Activated CD8-positive, alpha-beta memory T cell treated with anti-CD3 and anti-CD28 coated beads, Interleukin-2, amount 10 ng/mL, durations not matched to agents 7 days and 5 days (primary cell): Measurements from ENCODE around the gene UBE2K. TPM values are rescaled to one million over a fixed set of nuclear protein-coding genes. Genes with fewer than 3 reads are reported as not detected.
"Not testable (repeated sequence)": the region's sequence is repeated elsewhere in the genome, so short reads cannot be mapped to it uniquely, and the experiment has no call there.

Experiments used
- ATAC-seq: fragments of 150-1000 bp; cut with Tn5 transposase; one replicate; pipeline ENCODE4 v1.10.0; 2021; ENCODE audit warnings: moderate library complexity
- CTCF ChIA-PET: fragments of 350-600 bp; sonication (Branson Sonifier 250); formaldehyde crosslinking; loops from one replicate; lab custom pipeline; 2021; ENCODE audit warnings: antibody characterized with exemption; lab: Charles Lee
- DNase-seq: peaks from one replicate; pipeline ENCODE4 v3.0.0-alpha.2; 2020
- H3K27ac Mint-ChIP-seq: one replicate; pipeline ENCODE4 v1.8.0; 2021; ENCODE audit warnings: mild to moderate bottlenecking, mixed read lengths
- H3K27me3 Mint-ChIP-seq: one replicate; pipeline ENCODE4 v1.8.0; 2021; ENCODE audit warnings: mixed read lengths
- H3K36me3 Mint-ChIP-seq: one replicate; pipeline ENCODE4 v1.8.0; 2021; ENCODE audit warnings: mild to moderate bottlenecking, mixed read lengths
- H3K4me1 Mint-ChIP-seq: one replicate; pipeline ENCODE4 v1.8.0; 2021; ENCODE audit warnings: mixed read lengths
- H3K4me3 Mint-ChIP-seq: one replicate; pipeline ENCODE4 v1.8.0; 2021; ENCODE audit warnings: mild to moderate bottlenecking, moderate library complexity, mixed read lengths
- H3K9me3 Mint-ChIP-seq: one replicate; pipeline ENCODE4 v1.8.0; 2022; ENCODE audit warnings: low read depth, mixed read lengths
- total RNA-seq, 2 experiments: library from RNA; stranded (reverse); gene quantifications; one replicate each; pipeline ENCODE4 v1.2.3, GENCODE V29; 2021

Gene UBE2K, protein sequence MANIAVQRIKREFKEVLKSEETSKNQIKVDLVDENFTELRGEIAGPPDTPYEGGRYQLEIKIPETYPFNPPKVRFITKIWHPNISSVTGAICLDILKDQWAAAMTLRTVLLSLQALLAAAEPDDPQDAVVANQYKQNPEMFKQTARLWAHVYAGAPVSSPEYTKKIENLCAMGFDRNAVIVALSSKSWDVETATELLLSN
- 10 to 100 TPM; 75.4 to 90.4 TPM for total RNA-seq

DNA sequence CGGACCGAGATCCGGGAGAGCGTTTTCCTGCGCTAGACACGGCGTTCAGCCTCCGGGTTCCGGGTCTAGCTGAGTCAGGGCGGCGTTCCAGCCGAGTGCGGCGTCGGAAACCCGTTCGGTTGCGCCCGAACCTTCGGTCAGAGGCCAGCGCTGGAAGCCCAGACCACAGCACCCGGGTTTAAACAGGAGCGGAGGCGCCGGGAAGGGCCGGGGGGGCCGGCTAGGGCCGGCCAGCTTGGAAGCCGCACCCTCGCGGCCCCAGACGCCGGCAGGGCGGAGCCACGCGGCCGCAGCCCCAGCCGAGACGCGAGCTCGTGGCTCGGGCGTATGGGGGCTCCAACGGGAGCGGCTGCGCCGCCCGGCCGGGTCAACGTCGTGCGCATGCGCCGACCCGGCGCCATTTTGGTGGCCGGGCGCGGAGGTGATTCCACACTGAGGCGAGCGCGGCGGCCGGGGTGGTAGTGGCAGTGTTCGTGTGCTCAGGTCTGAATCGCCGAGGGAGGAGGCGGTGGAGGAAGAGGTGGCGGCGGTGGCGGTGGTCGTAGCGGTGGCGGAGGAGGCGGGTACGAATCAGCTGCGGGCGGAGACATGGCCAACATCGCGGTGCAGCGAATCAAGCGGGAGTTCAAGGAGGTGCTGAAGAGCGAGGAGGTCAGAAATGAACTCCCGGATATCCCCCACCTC lies at the start of gene UBE2K:
Gene UBE2K, plus strand, starts transcription at position 397 of the 684 bp plus-strand sequence. Its CDS starts 192 bp downstream, at position 589.
- Mint-ChIP-seq H3K27me3 (no peaks in the 10 kb centered on the region), H3K4me1 (peaks cover 25% of the 10 kb centered on the region), H3K4me3 (peak within 1 kb of the TSS; percentile 94), H3K9me3 (no peaks in the 10 kb centered on the region), H3K27ac (peak within 1 kb of the TSS; percentile 96), H3K36me3 (peaks cover 16% of the 10 kb centered on the region)
- CTCF ChIA-PET = interaction anchor here (1.3 to 3.6 kb wide), 6 partner anchors 35 to 619 kb away, joined by 3 to 17 read pairs (median 6); partner anchors contain the start of gene SMIM14
- ATAC-seq (peak; percentile 90), DNase-seq (peak; percentile 91)

DNA sequence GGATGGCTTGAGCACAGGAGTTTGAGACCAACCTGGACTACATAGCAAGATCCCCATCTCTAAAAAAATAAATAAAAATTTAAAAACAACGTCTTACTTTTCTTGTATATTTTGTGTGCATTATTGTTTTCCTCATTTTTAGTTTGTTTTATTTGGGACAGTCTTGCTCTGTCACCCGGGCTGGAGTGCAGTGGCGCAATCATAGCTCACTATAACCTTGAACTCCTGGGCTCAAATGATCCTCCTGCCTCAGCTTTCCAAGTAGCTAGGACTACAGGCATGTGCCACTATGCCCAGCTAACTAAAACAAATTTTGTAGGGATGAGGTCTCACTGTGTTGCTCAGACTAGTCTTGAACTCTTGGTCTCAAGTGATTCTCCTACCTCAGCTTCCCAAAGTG lies 49.7 kb upstream of the UBE2K start:
- H3K4me3 Mint-ChIP-seq = no peak overlapping the region
- no peaks in the 10 kb centered on the region for H3K27me3 Mint-ChIP-seq
- ATAC-seq = no peak
- no peaks in the 10 kb centered on the region for H3K4me1 Mint-ChIP-seq
- H3K9me3 Mint-ChIP-seq = no peaks in the 10 kb centered on the region
- CTCF ChIA-PET = interaction anchor here (2.0 kb wide), 1 partner anchor 10 kb away, joined by 6 read pairs; the partner anchor contains the start of gene SMIM14
- no peaks in the 10 kb centered on the region for H3K36me3 Mint-ChIP-seq
- no peak overlapping the region for H3K27ac Mint-ChIP-seq
- no peak for DNase-seq

GRCh38 chr4:39648827-39649558 lies 48.9 kb upstream of the UBE2K start:
- Mint-ChIP-seq H3K36me3 (no peaks in the 10 kb centered on the region), H3K27me3 (peaks cover 2% of the 10 kb centered on the region), H3K27ac (no peak overlapping the region), H3K9me3 (no peaks in the 10 kb centered on the region), H3K4me3 (no peak overlapping the region), H3K4me1 (no peaks in the 10 kb centered on the region)
- DNase-seq (no peak), ATAC-seq (no peak)
- CTCF ChIA-PET = interaction anchor here (0.6 to 2.0 kb wide), 2 partner anchors 9 to 11 kb away, joined by 3 to 6 read pairs; partner anchors contain the start of gene SMIM14

DNA sequence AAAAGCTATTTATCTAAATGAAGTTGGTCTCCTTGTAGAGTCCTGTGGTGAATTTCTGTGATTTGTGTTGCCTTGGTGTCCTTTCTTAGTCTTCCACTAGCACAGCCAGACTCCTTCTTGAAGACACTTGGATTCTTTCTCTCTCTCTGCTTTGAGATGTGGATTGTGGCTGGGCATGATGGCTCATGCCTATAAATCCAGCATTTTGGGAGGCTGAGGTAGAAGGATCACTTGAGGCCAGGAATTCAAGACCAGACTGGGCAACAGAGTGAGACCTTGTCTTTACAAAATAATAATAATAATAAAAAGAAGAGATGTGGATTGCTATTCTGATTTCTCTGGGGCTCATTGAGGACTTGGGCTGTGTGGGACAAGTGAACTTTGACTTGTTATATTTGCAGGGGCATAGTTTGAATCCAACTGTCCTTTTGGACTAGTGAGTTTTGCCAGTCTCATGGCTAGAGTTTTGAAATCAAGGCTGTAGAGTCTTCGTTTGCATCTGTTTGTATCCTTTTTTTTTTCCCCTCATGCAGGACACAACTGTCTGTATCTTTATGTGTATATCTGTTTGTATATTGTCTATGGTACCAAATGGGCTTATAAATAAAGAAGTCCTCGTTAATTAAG lies 48.2 kb upstream of the UBE2K start:
- CTCF ChIA-PET = interaction anchor here (2.0 kb wide), 1 partner anchor 11 kb away, joined by 6 read pairs; the partner anchor contains the start of gene SMIM14
- DNase-seq (no peak), ATAC-seq (no peak)
- H3K9me3 Mint-ChIP-seq = no peaks in the 10 kb centered on the region
- H3K4me3 Mint-ChIP-seq = no peak overlapping the region
- no peak overlapping the region for H3K27ac Mint-ChIP-seq
- H3K36me3 Mint-ChIP-seq = no peaks in the 10 kb centered on the region
- no peaks in the 10 kb centered on the region for H3K4me1 Mint-ChIP-seq
- H3K27me3 Mint-ChIP-seq = peaks cover 2% of the 10 kb centered on the region

GRCh38 chr4:39651586-39651985 lies 46.4 kb upstream of the UBE2K start:
- H3K27ac Mint-ChIP-seq, H3K27me3 Mint-ChIP-seq, H3K9me3 Mint-ChIP-seq, CTCF ChIA-PET, DNase-seq, H3K4me3 Mint-ChIP-seq, ATAC-seq, H3K4me1 Mint-ChIP-seq, H3K36me3 Mint-ChIP-seq: not testable (repeated sequence)

DNA sequence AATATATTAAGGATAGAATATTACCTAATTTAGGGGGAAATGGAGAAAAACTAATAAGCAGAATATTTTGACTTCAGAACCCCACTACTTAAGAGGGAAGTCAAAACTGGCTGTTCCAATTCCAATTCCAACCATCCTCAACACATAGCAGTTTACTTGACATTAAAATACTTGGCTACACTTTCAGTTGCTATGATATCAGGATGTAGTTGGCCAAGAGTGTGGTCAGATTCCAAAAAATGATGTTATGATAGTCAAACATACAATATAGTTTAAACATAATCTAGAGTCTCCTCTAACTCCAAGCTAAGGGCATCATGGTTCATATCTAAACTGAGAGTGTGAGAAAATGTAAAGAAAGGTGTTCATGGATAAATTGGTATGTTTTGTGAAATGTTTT lies 42.7 kb upstream of the UBE2K start:
- no peak overlapping the region for H3K27ac Mint-ChIP-seq
- no peak for ATAC-seq
- DNase-seq = no peak
- no peak overlapping the region for H3K4me3 Mint-ChIP-seq
- H3K4me1 Mint-ChIP-seq = peaks cover 20% of the 10 kb centered on the region
- CTCF ChIA-PET = interaction anchor here (0.5 kb wide), 1 partner anchor 1744 kb away, joined by 3 read pairs; no protein-coding TSS in a partner anchor
- H3K36me3 Mint-ChIP-seq = no peaks in the 10 kb centered on the region
- no peaks in the 10 kb centered on the region for H3K9me3 Mint-ChIP-seq
- H3K27me3 Mint-ChIP-seq = peaks cover 2% of the 10 kb centered on the region

DNA sequence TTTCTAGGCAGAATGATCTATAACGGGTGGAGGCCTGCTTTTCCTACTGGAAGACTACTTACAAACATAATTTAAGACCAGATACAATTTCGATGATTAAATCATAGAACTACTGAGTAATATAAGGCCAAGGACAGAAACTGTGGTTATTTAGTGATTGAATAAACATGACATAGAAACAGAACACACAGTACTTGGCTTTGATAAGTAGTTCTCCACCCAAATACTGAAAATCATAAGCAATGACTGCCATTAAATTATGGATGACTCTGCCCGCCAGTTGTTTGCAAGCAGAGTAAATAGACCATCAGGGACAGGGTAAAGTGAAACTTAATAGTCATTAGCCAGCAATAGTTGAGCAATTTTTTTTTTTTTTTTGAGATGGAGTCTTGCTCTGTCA lies 42.1 kb upstream of the UBE2K start:
- no peak overlapping the region for H3K27ac Mint-ChIP-seq
- ATAC-seq (no peak), DNase-seq (no peak)
- no peaks in the 10 kb centered on the region for H3K36me3 Mint-ChIP-seq
- peaks cover 20% of the 10 kb centered on the region for H3K4me1 Mint-ChIP-seq
- H3K27me3 Mint-ChIP-seq = peaks cover 2% of the 10 kb centered on the region
- H3K9me3 Mint-ChIP-seq = no peaks in the 10 kb centered on the region
- CTCF ChIA-PET = interaction anchor here (0.5 kb wide), 1 partner anchor 1744 kb away, joined by 3 read pairs; no protein-coding TSS in a partner anchor
- H3K4me3 Mint-ChIP-seq = no peak overlapping the region

DNA sequence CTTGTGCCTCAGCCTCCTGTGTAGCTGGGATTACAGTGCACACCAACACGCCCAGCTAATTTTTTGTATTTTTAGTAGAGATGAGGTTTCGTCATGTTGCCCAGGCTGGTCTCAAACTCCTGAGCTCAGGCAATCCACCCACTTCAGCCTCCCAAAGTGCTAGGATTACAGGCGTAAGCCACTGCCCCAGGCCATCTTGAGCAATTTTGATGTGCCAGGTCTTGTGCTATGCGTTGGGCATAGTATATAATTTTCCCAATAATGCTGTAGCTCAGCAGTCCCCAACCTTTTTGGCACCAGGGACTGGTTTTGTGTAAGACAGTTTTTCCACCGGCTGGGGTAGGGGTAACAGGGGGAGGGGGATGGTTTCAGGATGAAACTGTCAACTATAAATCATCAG lies 41.3 kb upstream of the UBE2K start:
- H3K27me3 Mint-ChIP-seq, DNase-seq, H3K9me3 Mint-ChIP-seq, H3K4me3 Mint-ChIP-seq, ATAC-seq, CTCF ChIA-PET, H3K27ac Mint-ChIP-seq, H3K36me3 Mint-ChIP-seq: not testable (repeated sequence)
- H3K4me1 Mint-ChIP-seq = peaks cover 20% of the 10 kb centered on the region

GRCh38 chr4:39657465-39657864 lies 40.5 kb upstream of the UBE2K start:
- ATAC-seq (no peak), DNase-seq (no peak)
- peaks cover 2% of the 10 kb centered on the region for H3K27me3 Mint-ChIP-seq
- peaks cover 20% of the 10 kb centered on the region for H3K4me1 Mint-ChIP-seq
- no peak overlapping the region for H3K4me3 Mint-ChIP-seq
- CTCF ChIA-PET = interaction anchor here (1.5 kb wide), 1 partner anchor 188 kb away, joined by 3 read pairs; no protein-coding TSS in a partner anchor
- no peaks in the 10 kb centered on the region for H3K9me3 Mint-ChIP-seq
- H3K27ac Mint-ChIP-seq = no peak overlapping the region
- H3K36me3 Mint-ChIP-seq = no peaks in the 10 kb centered on the region

DNA sequence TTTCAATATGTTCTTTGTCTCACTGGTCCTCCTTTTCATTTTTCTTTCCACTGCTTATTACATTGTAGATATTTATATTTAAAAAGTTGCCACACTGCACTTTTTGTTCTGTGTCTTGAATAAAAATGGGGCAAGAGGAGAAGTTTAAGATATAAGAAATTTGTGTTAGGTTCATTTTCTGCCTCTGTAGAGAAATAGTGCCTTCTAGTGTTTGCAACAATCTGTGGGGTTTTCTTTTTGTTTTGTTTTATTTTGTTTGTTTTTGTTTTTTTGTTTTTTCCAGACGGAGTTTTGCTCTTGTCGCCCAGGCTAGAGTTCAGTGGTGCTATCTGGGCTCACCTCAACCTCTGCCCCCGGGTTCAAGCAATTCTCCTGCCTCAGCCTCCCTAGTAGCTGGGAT lies 39.2 kb upstream of the UBE2K start:
- H3K9me3 Mint-ChIP-seq = no peaks in the 10 kb centered on the region
- peaks cover under 1% of the 10 kb centered on the region for H3K27me3 Mint-ChIP-seq
- no peak overlapping the region for H3K4me3 Mint-ChIP-seq
- ATAC-seq = no peak
- no peak overlapping the region for H3K27ac Mint-ChIP-seq
- H3K4me1 Mint-ChIP-seq = peaks cover 20% of the 10 kb centered on the region
- CTCF ChIA-PET = interaction anchor here (0.7 to 1.5 kb wide), 2 partner anchors 10 to 190 kb away, joined by 3 read pairs; no protein-coding TSS in a partner anchor
- DNase-seq = no peak
- no peaks in the 10 kb centered on the region for H3K36me3 Mint-ChIP-seq

DNA sequence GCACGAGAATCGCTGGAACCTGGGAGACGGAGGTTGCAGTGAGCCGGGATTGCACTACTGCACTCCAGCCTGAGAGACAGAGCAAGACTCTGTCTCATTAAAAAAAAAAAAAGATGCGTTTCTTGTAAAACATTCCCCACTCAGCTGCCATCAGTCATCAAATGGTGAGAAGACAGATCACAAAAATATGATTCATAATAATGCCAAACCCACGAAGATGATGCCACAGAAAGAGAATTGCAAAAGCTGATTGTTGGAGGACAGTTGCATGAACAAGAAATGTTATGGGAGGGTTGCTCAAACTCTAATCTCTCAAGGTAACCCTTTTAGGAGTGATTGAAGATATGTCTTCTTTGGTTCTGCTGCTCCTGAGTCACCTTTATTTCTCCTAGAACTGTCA lies 37.9 kb upstream of the UBE2K start:
- H3K4me1 Mint-ChIP-seq = peaks cover 20% of the 10 kb centered on the region
- no peak for ATAC-seq
- no peak for DNase-seq
- CTCF ChIA-PET = no interaction called here
- no peak overlapping the region for H3K27ac Mint-ChIP-seq
- no peaks in the 10 kb centered on the region for H3K36me3 Mint-ChIP-seq
- peaks cover 2% of the 10 kb centered on the region for H3K27me3 Mint-ChIP-seq
- no peak overlapping the region for H3K4me3 Mint-ChIP-seq
- no peaks in the 10 kb centered on the region for H3K9me3 Mint-ChIP-seq

- CTCF ChIA-PET = no interaction called here
These were observed 37.2 kb upstream of the UBE2K start for GRCh38 chr4:39660757-39661156.

GRCh38 chr4:39662683-39663082 lies 35.3 kb upstream of the UBE2K start:
- CTCF ChIA-PET = interaction anchor here (0.8 kb wide), 1 partner anchor 135 kb away, joined by 3 read pairs; the partner anchor contains the start of gene UGDH
- H3K9me3 Mint-ChIP-seq = no peaks in the 10 kb centered on the region
- no peak for ATAC-seq
- H3K4me3 Mint-ChIP-seq = no peak overlapping the region
- H3K27ac Mint-ChIP-seq = no peak overlapping the region
- H3K36me3 Mint-ChIP-seq = no peaks in the 10 kb centered on the region
- peaks cover 2% of the 10 kb centered on the region for H3K27me3 Mint-ChIP-seq
- DNase-seq = no peak
- peaks cover 4% of the 10 kb centered on the region for H3K4me1 Mint-ChIP-seq

More at GRCh38 chr4:39660757-39661156, 37.2 kb upstream of the UBE2K start:
- peaks cover 2% of the 10 kb centered on the region for H3K27me3 Mint-ChIP-seq
- H3K4me1 Mint-ChIP-seq = peaks cover 16% of the 10 kb centered on the region
- H3K9me3 Mint-ChIP-seq = no peaks in the 10 kb centered on the region
- H3K27ac Mint-ChIP-seq = no peak overlapping the region
- ATAC-seq (no peak), DNase-seq (no peak)
- no peaks in the 10 kb centered on the region for H3K36me3 Mint-ChIP-seq
- no peak overlapping the region for H3K4me3 Mint-ChIP-seq
